OCI-M1 (cell line): ENCODE data around the gene SDSL.

Source experiments
- DNase-seq: peaks from one replicate; lab custom pipeline; 2025; lab: John Stamatoyannopoulos, UW

The SDSL gene

DNA sequence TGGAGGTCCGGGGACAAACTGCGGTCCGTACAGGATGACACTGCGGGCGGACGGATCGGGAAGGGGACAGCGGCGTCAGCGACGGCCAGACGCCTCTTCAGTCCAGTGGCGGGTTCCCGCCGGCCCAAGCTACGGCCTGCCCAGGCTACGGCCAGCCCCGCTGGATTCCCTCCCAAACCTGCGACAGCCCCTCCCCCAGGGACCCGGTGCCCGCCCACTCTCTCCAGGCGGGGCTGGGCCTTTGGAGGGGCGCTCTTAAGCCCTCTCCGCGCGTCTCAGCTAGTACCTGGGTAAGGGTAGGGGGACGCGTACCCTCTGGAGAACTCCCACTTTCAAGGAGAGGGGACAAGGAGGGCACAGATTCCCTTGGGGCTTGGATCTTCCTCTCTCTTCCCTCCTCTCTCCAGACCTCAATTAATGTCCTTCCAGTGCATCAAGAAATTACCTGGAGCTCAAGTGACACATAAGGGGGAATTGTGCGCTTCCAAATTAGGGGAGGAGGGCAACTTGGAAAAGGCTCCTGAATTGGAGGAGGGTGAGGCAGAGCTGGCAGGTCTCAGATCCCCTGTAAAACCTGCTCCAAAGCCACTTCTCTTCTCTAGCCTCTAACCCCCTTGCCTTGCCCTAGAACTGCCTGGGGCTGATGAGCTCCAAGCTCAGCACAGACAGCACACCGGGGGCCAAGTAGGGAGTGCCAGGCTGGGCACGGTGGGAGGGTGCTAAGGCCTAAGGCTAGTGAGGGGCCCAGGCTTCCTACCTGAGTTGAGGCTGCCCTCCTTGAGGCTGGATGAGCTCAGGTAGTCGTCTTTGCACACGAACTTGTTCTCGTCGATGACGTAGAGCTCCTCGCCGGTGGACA, 46.4 kb downstream of the SDSL start:
- no peak for DNase-seq

DNA sequence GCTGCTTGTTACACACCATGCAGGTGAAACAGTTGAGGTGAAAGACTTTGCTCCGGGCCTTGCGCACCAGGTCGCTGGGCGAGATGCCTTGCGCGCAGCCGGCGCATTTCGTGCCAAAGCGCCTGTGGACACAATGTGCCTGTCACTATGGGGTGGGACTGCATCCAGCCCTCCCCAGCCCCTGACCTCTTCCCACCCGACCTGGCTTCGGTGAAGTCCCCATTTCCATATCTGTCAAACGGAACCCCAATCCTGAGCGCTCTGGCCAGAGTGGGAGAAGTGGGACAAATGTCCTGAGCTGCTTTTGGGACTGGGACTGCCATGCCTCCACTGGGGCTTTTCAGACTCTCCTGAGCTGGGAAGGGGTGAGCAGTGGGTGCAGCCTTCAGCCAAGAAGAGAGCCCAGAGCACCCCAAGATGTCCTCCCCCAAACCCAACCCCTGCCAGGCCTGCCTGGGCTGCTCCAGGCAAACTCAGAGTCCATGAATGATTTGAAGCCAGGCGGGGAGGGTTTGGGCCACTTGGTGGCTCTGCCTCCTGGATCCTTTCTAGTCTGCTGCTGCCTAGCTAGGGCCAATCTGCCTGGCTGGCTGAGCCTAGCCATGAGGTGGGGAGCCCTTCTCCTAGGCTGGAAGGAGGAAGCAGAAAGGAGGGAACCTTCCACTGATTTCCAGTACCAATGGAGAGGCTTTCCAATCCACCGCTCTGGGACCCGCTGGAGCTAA, 47.2 kb downstream of the SDSL start:
- no peak for DNase-seq

DNA sequence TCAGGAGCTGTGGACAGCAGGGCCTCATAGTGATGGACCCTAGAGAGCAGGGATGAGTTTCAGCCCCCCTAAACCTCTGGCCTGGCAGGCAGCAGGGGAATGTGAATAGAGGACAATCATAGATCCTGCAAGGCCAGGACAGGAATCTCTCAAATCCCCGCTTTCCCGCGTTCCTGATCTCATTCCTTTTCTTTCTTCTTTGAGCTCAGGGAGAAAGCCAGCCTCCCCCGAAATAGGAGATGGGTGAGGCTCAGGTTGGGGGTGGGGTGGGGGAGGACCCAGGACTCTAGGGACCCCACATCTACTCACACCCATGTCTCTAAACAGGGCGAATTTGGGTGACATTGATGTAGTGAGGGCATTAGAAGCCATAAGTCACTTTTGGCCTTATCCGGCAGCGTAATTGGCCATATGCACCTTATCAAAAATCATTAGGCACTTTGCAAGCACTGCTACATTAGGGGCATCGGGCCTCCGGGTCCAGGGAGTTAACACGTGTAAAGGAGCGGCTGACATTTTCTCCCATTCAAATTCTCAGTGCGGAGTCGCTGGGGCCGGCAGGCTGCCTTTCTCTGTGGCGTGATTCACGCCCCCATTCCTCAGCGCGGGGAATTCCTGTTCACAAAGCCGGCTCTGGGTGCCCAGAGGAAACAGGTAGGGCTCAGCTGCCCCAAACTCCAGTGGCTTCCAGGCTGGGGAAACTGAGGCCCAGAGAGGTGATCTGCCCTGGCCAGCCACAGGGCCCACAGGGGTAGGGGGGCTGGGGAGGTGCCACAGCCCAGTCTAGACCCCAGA, 48.0 kb downstream of the SDSL start:
- DNase-seq: no peak

DNA sequence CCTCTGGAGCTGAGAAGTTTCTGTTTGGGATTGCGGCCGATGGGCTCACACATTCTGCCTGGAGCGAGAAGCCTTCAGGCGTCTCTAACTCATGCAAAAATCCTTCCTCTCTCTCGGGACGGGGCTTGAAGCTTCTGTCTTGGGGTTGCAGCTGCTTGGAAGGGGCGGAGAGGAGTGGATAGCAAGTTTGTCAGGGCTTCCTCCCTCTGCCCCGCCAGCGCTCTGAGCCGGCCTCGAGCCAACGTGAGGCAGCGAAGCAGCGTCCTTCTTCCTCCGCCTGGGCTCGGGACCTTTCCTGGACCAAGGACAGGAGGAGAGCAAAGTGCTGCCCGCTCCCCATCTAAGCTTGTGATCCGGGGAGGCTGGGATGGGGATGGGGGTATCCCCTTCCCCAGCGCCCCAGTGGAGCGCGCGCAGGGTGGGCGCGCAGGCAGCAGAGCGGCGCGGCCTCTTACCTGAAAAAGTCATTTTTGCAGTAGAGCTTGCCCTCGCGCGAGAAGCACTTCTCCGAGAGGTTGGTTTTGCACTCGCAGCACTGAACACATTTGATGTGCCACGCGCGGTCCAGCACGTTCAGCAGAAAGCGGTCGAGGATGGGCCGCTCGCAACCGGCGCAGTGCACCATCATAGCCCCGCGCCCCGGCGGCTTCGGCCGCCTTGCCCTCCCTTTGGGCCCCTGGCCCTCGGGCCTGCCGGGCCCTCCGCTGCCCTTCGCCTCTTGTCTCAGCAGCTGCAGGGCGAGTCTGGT, 48.9 kb downstream of the SDSL start:
- no peak for DNase-seq

DNA sequence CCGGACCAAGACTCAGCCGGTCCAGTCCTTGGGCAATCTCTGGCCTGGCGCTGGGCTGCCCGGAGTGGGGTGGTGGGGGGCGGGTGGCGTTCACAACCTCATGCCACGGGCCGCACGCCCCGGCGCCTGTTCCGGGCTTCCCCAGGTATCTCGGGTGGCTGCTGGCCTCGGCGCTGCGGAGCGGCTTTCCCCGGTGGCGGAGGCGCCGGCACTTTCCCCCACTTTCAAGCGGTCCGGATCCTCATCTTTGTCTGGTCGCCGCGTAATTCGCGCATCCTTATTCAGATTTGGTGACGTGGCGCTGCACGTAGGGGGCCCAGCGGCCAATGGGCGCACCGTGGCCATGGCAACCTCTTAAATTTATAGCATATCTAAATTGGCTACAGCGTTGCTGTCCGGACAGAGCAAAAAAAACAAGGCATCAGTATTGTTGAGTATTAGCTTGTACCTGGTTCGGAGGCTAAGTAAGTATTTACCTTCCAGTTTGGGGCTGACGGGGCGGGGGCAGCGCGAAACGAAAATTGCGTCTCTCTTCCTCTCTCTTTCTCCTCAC, 49.5 kb downstream of the SDSL start, which contains the start of gene LHX5:
LHX5 (minus strand) TSS at position 253 of the 553 bp plus-strand sequence. CDS start 373 bp downstream, outside the sequence.
- no peak for DNase-seq

DNA sequence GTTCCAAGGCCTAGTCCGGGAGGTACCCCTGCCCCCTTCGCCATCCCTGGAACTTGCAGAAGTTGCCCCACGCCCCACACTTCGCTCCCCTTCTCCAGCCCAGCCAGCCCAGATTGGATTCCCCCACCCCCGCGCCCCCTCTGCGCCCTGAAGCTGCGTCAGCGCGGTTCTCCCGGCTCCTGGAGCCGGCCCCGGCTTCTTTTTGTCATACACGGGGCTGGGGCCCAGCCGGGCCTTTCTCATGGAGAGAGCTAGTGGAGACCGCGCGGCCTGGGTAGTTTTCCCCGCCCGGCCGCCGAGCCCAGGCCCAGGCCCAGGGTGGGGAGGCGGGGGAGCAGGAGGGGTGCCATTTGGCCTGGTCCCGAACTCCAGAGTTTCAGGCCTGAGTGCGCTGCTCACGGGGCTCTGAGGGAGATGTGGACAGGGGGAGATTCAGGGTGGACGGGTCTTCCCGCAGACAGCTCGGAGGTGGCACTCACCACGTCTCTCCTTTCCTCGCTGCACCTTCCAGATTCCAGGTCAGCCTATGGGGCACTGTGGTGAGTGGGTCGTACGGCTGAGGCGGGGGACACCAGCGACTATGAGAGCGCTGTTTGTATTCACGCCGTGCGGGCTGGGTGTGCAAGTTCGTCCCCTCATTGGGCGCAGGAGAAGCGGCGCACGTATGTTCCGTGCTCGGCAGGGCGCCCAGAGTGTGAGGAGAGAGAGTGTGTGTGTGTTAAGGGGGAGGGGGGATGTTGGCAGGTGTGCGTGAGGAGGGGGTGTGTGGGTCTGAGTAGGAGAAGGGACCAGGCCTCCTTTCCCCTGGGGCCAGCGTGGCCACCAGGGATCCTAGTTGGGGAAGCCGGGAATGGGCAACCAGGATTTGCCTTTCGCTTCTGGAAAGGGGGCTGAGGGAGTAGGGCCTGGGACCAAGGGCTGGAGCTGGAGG, 50.3 kb downstream of the SDSL start:
- DNase-seq: no peak

DNA sequence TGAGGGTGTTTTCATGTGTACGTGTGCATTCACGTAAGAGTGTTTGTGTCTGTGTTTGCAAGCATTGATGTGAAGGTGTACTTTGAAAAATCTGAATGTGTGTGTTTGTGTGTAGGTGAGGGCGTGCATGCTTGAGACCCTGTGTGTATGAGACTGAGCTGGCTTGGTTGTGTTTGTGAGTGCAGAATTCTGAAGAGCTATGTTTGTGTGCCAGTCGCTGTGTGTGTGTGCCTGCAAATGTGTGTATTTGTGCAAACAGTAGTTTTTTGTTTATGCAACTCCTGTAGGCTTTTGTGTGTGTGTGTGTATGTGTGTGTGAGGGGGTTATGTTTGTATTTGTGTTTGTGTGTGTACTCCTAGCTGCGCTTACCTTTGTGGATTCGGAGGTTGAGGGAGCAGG, 51.2 kb downstream of the SDSL start:
- no peak for DNase-seq

DNA sequence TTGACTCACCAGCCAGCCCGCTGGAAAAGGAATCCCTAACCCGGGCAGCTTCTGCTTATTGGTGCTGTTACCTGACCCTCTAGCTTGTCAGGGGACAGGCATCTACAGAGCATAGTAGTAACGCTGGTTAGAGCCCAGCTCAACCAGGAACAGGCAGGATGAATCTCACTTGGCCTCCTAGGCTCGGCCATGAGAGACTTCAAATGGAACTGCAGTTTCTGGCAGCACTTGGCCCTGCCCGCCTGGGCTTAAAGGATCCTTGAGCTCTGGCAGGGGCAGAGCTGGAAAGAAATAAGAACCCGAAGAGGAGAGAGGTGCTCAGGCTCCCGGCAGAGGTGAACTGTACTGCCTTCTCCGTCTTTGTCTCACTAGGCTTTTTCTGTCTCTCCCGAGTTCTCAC, 51.8 kb downstream of the SDSL start:
- peak; percentile 41 for DNase-seq

DNA sequence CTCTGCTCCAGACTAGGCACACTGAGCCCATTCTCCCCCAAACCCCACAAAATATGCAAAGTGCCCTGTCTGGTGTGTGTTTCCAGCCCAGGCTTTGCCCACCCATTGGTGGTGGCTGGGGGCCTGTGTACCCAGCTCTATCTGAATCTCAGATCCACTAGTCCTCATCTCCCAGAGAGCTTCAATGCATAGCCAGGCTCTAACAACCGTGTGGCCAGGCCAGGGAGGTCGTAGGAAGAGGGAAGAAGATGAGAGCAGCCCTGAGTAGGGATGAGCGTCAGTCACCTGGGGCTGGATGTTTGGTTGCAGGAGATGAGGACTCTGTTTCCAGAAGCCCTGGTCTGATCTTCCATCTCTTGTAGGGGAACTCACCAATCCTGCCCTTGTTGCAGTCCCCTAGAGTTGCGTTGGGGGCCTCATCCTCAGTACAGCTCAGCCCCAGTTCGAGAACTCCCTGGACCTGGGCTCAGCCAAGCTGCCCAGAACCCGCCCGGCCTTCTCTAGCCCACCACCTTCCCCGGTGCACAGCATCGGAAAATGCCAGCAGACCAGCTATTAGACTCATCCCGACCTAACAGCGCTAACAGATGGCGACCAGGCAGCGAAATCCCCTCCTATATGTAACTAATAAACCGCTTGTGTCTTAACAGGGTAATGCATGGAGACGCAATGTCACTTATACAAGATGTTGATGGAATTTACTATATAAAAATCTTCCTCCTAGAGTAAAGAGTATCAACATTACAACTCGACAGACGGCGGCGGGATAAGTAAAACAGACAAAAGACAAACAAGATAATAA, 52.7 kb downstream of the SDSL start:
- DNase-seq: no peak

DNA sequence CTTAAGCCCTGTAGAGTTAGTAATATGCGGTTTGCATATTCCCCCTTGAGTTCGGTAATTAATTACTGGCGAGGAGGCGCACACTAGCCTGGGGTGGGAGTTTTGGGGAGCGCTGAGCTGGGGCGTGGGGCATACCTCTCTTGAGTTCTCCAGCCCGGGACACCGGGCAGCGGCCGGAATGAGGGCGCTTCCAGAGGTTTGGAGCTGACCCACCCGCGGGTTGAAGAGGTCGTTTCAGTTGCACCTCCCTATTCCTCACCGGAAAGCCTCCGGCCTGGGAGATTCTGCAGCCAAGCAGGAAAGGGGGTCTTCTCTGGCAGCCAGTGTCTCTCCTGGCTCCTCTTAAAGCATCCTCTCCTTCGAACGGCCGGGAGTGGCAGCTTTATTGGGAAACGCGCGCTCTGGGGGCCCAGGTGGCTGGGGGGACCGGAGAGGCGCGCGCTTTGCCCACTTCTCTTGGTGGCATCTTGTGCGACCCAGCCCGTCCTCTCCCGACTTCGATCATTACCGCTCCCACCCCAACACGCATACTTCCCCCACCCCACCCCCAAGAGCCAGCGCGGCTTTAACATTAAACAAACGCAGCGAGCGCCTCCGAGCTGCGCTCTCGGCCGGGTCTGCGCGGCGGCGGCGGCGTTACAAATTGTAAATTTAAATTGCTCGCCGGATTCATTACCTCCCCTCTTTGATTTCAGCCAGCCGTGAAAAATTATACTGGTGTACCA, 53.4 kb downstream of the SDSL start:
- no peak for DNase-seq

DNA sequence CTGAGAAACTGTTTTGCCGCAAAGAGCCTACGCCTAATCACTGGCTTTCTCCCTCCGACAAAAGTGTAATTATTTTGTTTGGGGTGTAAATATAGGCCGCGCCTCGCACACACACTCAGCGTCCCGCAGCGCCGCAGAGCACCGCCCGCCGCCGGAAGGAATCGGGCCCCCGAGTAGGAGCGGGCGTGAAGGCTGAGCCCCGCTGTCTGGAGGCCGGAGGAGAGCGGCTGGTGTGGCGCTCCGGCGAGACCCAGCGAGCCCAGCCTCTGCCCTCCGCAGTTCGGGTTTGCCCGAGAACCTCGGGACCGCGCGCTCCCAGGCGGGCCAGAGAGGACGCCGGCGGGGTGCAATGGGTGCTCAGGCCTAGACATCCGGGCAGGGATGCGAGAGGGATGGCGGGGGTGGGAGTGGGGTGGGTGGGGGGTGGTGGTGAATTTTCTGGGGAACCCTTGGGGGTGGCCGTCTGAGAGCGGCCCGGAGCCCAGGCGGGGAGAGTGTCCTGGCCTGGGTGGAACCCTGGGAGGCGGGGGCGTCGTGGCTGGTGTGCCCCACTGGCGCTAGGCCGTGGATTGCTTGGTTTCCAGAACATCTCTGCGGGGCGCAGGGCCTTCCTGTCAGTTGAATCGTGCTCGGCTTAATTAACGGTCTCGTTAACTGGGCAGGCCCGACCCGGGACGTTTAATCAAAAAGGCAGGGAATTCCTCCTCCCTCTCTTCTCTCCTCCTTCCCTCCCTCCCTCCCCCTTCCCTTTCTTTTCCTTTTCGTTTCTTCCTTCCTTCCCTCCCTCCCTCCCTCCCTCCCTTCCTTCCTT, 54.2 kb downstream of the SDSL start:
- DNase-seq: no peak

DNA sequence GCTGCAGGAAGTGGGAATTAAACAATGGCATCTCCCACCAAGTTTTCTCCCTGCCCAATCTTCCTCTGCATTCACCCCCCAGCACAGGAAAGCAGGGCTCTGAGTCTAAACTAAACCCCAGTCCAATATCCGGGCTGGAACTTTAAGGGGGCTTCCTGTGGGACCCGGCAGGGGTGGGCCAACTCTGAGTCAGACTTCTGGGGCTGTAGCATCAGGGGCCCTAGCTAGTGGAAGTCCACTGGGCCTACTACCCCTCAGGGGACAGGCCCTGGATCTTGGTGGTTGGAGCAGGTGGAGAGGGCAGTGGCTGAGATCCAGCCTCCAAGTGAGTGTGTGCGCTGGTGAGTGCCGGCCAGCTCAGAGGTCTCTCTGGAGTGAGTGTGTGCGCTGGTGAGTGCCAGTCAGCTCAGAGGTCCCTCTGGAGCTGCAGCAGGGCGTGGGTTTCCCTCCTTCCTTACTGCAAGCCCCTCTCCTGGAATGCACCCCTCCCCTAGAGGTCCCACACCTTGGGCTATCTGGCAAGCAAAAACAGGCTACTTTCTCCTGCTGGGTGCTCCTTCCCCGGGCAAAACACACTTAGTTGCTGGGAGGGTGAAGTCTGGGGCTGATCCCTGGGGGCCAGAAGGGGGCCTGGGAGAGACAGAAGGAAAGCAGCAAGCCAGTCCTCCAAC, 55.1 kb downstream of the SDSL start:
- no peak for DNase-seq

DNA sequence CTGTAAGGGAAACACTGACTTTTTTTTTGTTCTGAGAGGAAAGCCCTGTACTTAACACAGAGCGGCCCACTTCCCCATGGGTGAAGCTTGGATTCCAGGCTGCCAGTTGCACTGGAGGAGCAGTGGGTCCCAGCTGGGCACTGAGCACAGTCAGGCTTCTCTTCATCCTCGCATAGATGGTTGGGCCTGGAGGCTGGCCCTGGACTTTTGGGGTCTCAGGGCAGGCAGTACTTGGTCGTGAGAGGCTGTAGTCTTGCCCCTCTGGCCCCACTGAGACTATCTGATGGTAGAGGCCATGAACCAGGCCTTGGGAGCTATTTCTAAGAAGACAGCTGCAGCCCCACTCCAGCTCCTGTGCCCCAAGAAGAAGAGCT, 55.6 kb downstream of the SDSL start:
- no peak for DNase-seq

DNA sequence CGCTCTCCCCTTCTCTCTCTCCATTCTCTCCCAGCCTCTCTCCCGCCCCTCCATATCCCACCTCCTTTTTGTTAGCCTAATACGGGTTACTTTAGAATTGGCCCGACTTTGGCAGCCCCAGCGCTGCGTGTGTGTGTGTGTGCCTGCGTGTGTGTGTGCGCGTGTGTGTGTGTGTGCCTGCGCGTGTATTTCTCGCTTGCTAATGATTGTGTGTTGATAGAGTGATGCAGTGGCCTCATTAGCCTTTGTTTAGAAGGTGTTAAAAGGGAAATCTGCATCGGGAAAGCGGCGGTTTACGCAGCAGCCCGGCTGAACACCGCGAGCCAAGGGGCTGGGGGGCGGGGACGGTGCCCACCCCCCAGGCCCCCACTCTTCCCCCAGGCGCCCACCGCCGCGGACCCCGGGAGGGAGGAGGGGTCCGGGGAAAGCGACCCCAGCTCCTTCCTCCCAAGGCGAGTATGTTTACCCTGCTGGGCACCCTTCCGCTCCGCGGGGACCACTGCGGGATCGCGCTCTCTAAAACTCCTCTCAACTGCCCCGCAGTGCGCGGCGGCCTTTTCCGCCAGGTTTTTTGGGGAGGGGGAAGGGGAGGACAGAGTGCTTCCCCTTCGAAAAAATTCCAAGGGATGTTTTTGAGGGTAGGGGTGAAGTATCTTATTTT, 56.3 kb downstream of the SDSL start:
- DNase-seq: no peak

DNA sequence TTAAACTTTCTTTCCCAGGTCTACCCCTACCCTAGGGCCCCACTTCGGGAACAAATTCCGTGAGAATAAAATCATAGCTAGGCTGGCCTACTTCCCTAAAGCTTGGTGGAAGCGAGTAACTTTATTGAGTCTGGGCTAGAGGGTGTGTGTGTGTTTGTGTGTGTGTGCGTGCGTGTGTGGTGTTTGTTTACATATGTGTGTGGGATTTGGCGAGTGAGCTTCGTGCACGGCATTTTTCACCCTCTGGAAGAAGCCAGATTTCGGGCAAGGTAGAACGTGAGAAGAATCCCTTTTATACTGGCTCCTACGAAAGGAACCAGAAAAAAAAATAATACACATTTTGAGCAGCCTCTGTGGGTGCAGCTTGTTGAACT, 57.0 kb downstream of the SDSL start:
- DNase-seq: no peak

DNA sequence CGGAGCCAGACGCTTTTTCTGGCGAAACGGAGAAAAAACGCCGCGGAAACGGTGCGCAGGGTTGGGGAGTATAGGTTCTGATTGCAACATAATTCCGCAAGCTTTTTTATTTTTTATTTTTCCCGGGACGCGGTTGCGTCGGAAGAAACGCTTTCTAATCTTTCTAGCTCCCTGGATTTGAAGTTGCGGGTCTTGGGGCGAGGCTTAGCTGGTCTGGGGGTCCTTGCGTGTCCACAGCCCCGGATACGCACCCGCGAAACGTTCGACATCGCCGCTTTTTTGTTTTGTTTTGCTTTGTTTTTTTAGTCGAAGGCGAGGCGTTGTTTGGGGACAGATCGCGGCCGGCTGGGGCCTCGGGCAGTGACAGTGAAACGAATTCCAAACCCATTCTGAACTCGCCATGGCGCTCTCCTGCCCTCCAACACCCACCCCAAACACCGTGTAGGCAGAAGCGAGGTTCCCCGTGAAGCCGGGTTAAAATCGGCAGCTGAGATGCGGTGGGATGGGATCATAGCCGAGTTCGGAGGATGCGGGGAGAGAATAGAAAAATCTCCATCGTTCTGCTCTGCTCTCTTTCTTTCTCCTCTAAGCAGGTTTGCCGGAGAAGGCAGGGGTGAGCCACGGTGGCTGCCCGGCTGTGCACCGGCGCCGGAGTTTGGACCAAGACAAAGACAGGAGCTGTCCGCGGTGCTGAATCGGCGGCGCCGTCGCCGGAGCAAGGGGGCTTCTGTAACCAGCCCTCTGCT, 57.6 kb downstream of the SDSL start:
- peak; percentile 20 for DNase-seq
